PC-9 (cell line): ENCODE data around the gene DNAAF9.

ENCODE experiments used
- CTCF ChIP-seq: fragments of 200-600 bp; sonication (generic); conservative IDR thresholded peaks from 2 replicates; pipeline ENCODE4 v1.6.1; 2017; ENCODE audit warnings: mixed run types, antibody characterized with exemption, mild to moderate bottlenecking, moderate library complexity
- EZH2 ChIP-seq: fragments of 200-600 bp; sonication (generic); IDR thresholded peaks from 2 replicates; pipeline ENCODE4 v1.8.0; 2017; ENCODE audit warnings: antibody characterized with exemption, low read depth

- TF ChIP-seq CTCF = no peak
- no peak for TF ChIP-seq EZH2
Observed at GRCh38 chr20:3378138-3378537, 29.3 kb downstream of the DNAAF9 start.
